ENCODE measurements around the gene PACRG.

DNA sequence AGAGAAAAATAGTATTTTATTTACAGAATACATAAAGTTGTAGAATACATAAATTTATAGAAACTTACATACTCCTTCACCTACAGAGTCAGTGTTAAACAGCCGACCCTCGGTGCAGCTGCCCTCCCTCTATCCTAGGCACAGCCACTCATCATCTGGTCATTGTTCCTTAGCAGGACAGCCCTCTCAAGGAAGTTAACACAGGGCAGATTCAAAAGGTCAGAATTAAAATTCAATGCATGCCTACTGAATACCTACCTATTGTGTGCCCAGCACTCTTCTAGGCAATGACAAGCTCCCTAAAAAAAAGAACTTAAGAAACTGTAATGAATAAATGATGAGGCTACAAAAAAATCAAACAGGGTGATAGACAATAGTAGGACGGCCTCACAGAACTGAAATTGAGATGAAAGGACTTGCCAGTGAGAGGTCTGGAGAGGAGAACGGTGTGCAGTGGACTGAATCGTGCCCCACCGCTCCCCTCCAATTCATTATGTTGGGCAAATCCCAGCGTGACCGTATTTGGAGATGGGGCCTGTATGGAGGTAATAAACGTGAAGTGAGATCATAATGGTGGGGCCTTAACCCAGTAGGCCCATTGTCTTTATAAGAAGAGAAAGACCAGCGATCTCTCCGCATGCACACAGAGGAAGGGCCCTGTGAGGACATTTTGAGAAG, 326.0 kb downstream of the PACRG start:
- TF ChIP-seq POLR2A (IDR thresholded peaks at IDR 0.05; ENCODE audit: control extremely low read depth in 1 of 2, low read depth in 2 of 2, low read length in 2 of 2) (no peak), CHD2 (IDR thresholded peaks at IDR 0.05; ENCODE audit: low read length) (no peak), TAF7 (optimal IDR thresholded peaks at IDR 0.05; ENCODE audit: borderline replicate concordance, low read depth, low read length) (no peak), CREB1 (IDR thresholded peaks at IDR 0.05) (no peak), YY1 (IDR thresholded peaks at IDR 0.05; ENCODE audit: low read depth, low read length) (no peak), SIX5 (IDR thresholded peaks at IDR 0.05; ENCODE audit: low read depth, low read length) (no peak), EP300 (IDR thresholded peaks at IDR 0.05; ENCODE audit: borderline replicate concordance in 1 of 2, low read depth in 2 of 2, low read length in 2 of 2) (no peak), SP2 (IDR thresholded peaks at IDR 0.05; ENCODE audit: low read length) (no peak)
- TF ChIP-seq, protein P1, sequence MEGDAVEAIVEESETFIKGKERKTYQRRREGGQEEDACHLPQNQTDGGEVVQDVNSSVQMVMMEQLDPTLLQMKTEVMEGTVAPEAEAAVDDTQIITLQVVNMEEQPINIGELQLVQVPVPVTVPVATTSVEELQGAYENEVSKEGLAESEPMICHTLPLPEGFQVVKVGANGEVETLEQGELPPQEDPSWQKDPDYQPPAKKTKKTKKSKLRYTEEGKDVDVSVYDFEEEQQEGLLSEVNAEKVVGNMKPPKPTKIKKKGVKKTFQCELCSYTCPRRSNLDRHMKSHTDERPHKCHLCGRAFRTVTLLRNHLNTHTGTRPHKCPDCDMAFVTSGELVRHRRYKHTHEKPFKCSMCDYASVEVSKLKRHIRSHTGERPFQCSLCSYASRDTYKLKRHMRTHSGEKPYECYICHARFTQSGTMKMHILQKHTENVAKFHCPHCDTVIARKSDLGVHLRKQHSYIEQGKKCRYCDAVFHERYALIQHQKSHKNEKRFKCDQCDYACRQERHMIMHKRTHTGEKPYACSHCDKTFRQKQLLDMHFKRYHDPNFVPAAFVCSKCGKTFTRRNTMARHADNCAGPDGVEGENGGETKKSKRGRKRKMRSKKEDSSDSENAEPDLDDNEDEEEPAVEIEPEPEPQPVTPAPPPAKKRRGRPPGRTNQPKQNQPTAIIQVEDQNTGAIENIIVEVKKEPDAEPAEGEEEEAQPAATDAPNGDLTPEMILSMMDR (IDR thresholded peaks at IDR 0.05; ENCODE audit: control extremely low read depth in 1 of 3, insufficient read depth in 1 of 3, low read depth in 1 of 3, low read length in 3 of 3): no peak
- TF ChIP-seq, protein P2, sequence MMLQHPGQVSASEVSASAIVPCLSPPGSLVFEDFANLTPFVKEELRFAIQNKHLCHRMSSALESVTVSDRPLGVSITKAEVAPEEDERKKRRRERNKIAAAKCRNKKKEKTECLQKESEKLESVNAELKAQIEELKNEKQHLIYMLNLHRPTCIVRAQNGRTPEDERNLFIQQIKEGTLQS (IDR thresholded peaks at IDR 0.05; ENCODE audit: insufficient read depth, low read depth, low read length): no peak
